Astrocyte (in vitro differentiated cells and primary cell): Measurements from ENCODE around the gene WNT5B.

ENCODE experiments used
- CTCF ChIP-seq: IDR thresholded peaks from 2 replicates; pipeline ENCODE4 v1.5.1; 2011; ENCODE audit warnings: low read depth, mild to moderate bottlenecking, inconsistent platforms, low read length, moderate library complexity; ENCODE audit not compliant: insufficient read depth
- EZH2 ChIP-seq: IDR thresholded peaks from 2 replicates; pipeline ENCODE4 v1.6.1; 2012; ENCODE audit warnings: mild to moderate bottlenecking, low read length, inconsistent platforms; ENCODE audit not compliant: insufficient read depth

GRCh38 chr12:1670358-1671268 is 41.6 kb downstream of the WNT5B start:
- TF ChIP-seq CTCF = no peak
- TF ChIP-seq EZH2 = no peak
